ENCODE measurements around the gene DBR1.
A peak's percentile ranks its signal among the peaks of the same experiment; 100 is the strongest.

Gene DBR1

GRCh38 chr3:138174421-138175131 is at the start of gene DBR1:
TSS of gene DBR1 (minus strand) at chr3:138174921. CDS start at chr3:138174795, 126 bp downstream.
- peak; percentile 52 to 73 for DNase-seq (ENCODE audit: low read depth in 1 of 2, low spot score in 1 of 2)

- DNase-seq (ENCODE audit: low read depth in 1 of 2, low spot score in 1 of 2): no peak
These were observed 48.2 kb upstream of the DBR1 start for GRCh38 chr3:138222942-138223287.

- no peak for DNase-seq (ENCODE audit: low read depth in 1 of 2, low spot score in 1 of 2)
These were observed 47.6 kb upstream of the DBR1 start for GRCh38 chr3:138222131-138222941.

GRCh38 chr3:138220788-138221187 is 46.1 kb upstream of the DBR1 start:
- DNase-seq (ENCODE audit: low read depth in 1 of 2, low spot score in 1 of 2): no peak

- DNase-seq (ENCODE audit: low read depth in 1 of 2, low spot score in 1 of 2): no peak
These were observed 45.5 kb upstream of the DBR1 start for GRCh38 chr3:138220242-138220641.

- no peak for DNase-seq (ENCODE audit: low read depth in 1 of 2, low spot score in 1 of 2)
These were observed 44.5 kb upstream of the DBR1 start for GRCh38 chr3:138219255-138219654.

GRCh38 chr3:138213398-138214085 is 38.8 kb upstream of the DBR1 start:
- no peak for DNase-seq (ENCODE audit: low read depth in 1 of 2, low spot score in 1 of 2)

- DNase-seq (ENCODE audit: low read depth in 1 of 2, low spot score in 1 of 2): no peak
These were observed 35.8 kb upstream of the DBR1 start for GRCh38 chr3:138210528-138210927.

- DNase-seq (ENCODE audit: low read depth in 1 of 2, low spot score in 1 of 2): no peak
These were observed 31.5 kb upstream of the DBR1 start for GRCh38 chr3:138206196-138206595.

- DNase-seq (ENCODE audit: low read depth in 1 of 2, low spot score in 1 of 2): no peak
These were observed 30.8 kb upstream of the DBR1 start for GRCh38 chr3:138205527-138205926.

- no peak for DNase-seq (ENCODE audit: low read depth in 1 of 2, low spot score in 1 of 2)
These were observed 29.2 kb upstream of the DBR1 start for GRCh38 chr3:138203938-138204337.

- no peak for DNase-seq (ENCODE audit: low read depth in 1 of 2, low spot score in 1 of 2)
These were observed 28.4 kb upstream of the DBR1 start for GRCh38 chr3:138202945-138203701.

- DNase-seq (ENCODE audit: low read depth in 1 of 2, low spot score in 1 of 2): no peak
These were observed 25.7 kb upstream of the DBR1 start for GRCh38 chr3:138200424-138200823.

- DNase-seq (ENCODE audit: low read depth in 1 of 2, low spot score in 1 of 2): no peak
These were observed 25.1 kb upstream of the DBR1 start for GRCh38 chr3:138199851-138200250.

- no peak for DNase-seq (ENCODE audit: low read depth in 1 of 2, low spot score in 1 of 2)
These were observed 22.8 kb upstream of the DBR1 start for GRCh38 chr3:138197524-138197923.

GRCh38 chr3:138197058-138197457 is 22.3 kb upstream of the DBR1 start:
- no peak for DNase-seq (ENCODE audit: low read depth in 1 of 2, low spot score in 1 of 2)

- no peak for DNase-seq (ENCODE audit: low read depth in 1 of 2, low spot score in 1 of 2)
These were observed 21.3 kb upstream of the DBR1 start for GRCh38 chr3:138196023-138196422.

GRCh38 chr3:138195481-138195880 is 20.8 kb upstream of the DBR1 start:
- DNase-seq (ENCODE audit: low read depth in 1 of 2, low spot score in 1 of 2): no peak

- DNase-seq (ENCODE audit: low read depth in 1 of 2, low spot score in 1 of 2): peak in 1 of 2 donors; percentile 2
These were observed 13.5 kb upstream of the DBR1 start for GRCh38 chr3:138188013-138188730.

- DNase-seq (ENCODE audit: low read depth in 1 of 2, low spot score in 1 of 2): no peak
These were observed 12.7 kb upstream of the DBR1 start, which contains the start of gene ARMC8 for GRCh38 chr3:138187296-138188012. TSS of gene ARMC8 (plus strand) at chr3:138187301. CDS start at chr3:138187555, 254 bp downstream.

All from activated CD4-positive, alpha-beta T cell treated with anti-CD3 and anti-CD28 coated beads, Interleukin-2, amount 50 U/mL, for 24 hours (primary cell).